MCF 10A (cell line): ENCODE results near the gene PTP4A2. TPM values are rescaled to one million over a fixed set of nuclear protein-coding genes. Genes with fewer than 3 reads are reported as not detected.
A peak's percentile ranks its signal among the peaks of the same experiment; 100 is the strongest.

Experiments
- BruUV-seq: library from RNA; stranded (reverse); fragments of 400-500 nt; replicated peaks from 2 replicates; lab custom pipeline; 2021; lab: Mats Ljungman, UMichigan
- CTCF ChIA-PET: fragments of 300-600 bp; sonication (Branson Sonifier 250); formaldehyde crosslinking; extraction: SDS; loops from one replicate; lab custom pipeline; 2021; ENCODE audit warnings: antibody characterized with exemption, inconsistent platforms; lab: Yijun Ruan, JAX
- POLR2A ChIA-PET: fragments of 300-600, 350-650 bp; sonication (Branson Sonifier 250); formaldehyde crosslinking; extraction: SDS; loops from one replicate; lab custom pipeline; 2020; ENCODE audit warnings: antibody characterized with exemption, inconsistent platforms; lab: Yijun Ruan, JAX
- DNase-seq: peaks from one replicate; pipeline ENCODE4 v3.0.0-alpha.2; 2018; ENCODE audit not compliant: unreplicated experiment
- H3K27ac Mint-ChIP-seq: one replicate; pipeline ENCODE4 v1.8.0; 2022; ENCODE audit warnings: mild to moderate bottlenecking, low read depth, mixed read lengths; ENCODE audit not compliant: unreplicated experiment
- H3K27me3 Mint-ChIP-seq: one replicate; pipeline ENCODE4 v1.8.0; 2022; ENCODE audit warnings: mixed read lengths; ENCODE audit not compliant: insufficient read depth, unreplicated experiment
- H3K36me3 Mint-ChIP-seq: one replicate; pipeline ENCODE4 v1.8.0; 2022; ENCODE audit warnings: mild to moderate bottlenecking, moderate library complexity, mixed read lengths; ENCODE audit not compliant: insufficient read depth, unreplicated experiment
- H3K4me1 Mint-ChIP-seq: one replicate; pipeline ENCODE4 v1.8.0; 2022; ENCODE audit warnings: mixed read lengths; ENCODE audit not compliant: insufficient read depth, unreplicated experiment
- H3K4me3 Mint-ChIP-seq: one replicate; pipeline ENCODE4 v1.8.0; 2022; ENCODE audit warnings: mild to moderate bottlenecking, moderate library complexity, mixed read lengths; ENCODE audit not compliant: unreplicated experiment
- H3K9me3 Mint-ChIP-seq: one replicate; pipeline ENCODE4 v1.8.0; 2022; ENCODE audit warnings: mixed read lengths; ENCODE audit not compliant: unreplicated experiment
- intact Hi-C: fragments of 100-400 bp; cut with micrococcal nuclease; formaldehyde crosslinking; loops from 2 replicates; pipeline ENCODE4 v1.14.1; 2022
- total RNA-seq: library from RNA; stranded (reverse); gene quantifications from 2 replicates; pipeline ENCODE4 v1.2.3, GENCODE V29; 2022
- TF ChIP-seq, protein P1 (sequence below): fragments of 200-600 bp; IDR thresholded peaks from one replicate; pipeline ENCODE4 v1.8.0; 2022; ENCODE audit warnings: antibody characterized with exemption, mild to moderate bottlenecking; ENCODE audit not compliant: unreplicated experiment

PTP4A2 gene
- total RNA-seq, 1 experiment from 2014 or later: 220 TPM

DNA sequence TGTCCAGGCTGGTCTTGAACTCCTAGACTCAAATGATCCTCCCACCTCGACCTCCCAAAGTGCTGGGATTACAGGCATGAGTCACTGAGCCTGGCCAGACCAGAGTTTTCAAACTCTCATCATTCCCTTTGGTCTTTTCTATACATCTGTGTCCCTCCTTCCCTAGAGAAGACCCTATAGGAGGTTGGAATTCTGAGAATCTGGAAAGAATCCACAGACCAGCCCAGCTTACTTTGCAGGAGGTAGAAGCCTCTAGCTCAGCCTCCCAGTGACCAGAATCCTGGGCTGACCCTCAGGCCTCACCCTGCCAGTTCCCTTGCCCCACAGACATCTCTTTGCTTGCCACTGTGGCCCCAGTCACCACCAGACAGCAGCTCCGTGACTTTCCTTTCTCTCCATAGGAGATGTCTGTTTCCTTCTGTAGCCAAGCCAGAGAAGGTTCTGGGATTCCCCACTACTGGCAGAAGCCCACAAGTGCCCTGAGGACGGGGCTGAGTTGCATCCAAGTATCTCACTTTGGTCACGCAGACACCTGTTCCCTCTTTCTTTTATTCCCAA lies 40.8 kb upstream of the PTP4A2 start:
- Mint-ChIP-seq H3K9me3 (no peaks in the 10 kb centered on the region), H3K36me3 (peaks cover 9% of the 10 kb centered on the region), H3K4me3 (no peak overlapping the region), H3K27ac (no peak overlapping the region), H3K4me1 (peaks cover 18% of the 10 kb centered on the region), H3K27me3 (no peaks in the 10 kb centered on the region)
- CTCF ChIA-PET: interaction anchor here (0.7 to 3.2 kb wide), 4 partner anchors 9 to 25 kb away, joined by 3 to 17 read pairs (median 4); no protein-coding TSS in a partner anchor
- BruUV-seq: no TSS peak
- intact Hi-C loops: loop anchor here (5.0 kb wide), 1 partner anchor 83 kb away; no protein-coding TSS in a partner anchor
- DNase-seq: no peak
- TF ChIP-seq, protein P1, sequence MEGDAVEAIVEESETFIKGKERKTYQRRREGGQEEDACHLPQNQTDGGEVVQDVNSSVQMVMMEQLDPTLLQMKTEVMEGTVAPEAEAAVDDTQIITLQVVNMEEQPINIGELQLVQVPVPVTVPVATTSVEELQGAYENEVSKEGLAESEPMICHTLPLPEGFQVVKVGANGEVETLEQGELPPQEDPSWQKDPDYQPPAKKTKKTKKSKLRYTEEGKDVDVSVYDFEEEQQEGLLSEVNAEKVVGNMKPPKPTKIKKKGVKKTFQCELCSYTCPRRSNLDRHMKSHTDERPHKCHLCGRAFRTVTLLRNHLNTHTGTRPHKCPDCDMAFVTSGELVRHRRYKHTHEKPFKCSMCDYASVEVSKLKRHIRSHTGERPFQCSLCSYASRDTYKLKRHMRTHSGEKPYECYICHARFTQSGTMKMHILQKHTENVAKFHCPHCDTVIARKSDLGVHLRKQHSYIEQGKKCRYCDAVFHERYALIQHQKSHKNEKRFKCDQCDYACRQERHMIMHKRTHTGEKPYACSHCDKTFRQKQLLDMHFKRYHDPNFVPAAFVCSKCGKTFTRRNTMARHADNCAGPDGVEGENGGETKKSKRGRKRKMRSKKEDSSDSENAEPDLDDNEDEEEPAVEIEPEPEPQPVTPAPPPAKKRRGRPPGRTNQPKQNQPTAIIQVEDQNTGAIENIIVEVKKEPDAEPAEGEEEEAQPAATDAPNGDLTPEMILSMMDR: no peak
- POLR2A ChIA-PET: interaction anchor here (2.7 kb wide), 1 partner anchor 36 kb away, joined by 22 read pairs; the partner anchor contains the start of gene KHDRBS1

GRCh38 chr1:31977385-31978131 lies 39.4 kb upstream of the PTP4A2 start:
- CTCF ChIA-PET: interaction anchor here (0.6 to 3.2 kb wide), 8 partner anchors 10 to 61 kb away, joined by 3 to 17 read pairs (median 4); partner anchors contain the start of gene KHDRBS1
- Mint-ChIP-seq H3K4me1 (peaks cover 18% of the 10 kb centered on the region), H3K27me3 (no peaks in the 10 kb centered on the region), H3K27ac (peak overlapping the region; percentile 65), H3K36me3 (peaks cover 9% of the 10 kb centered on the region), H3K4me3 (no peak overlapping the region), H3K9me3 (no peaks in the 10 kb centered on the region)
- POLR2A ChIA-PET: interaction anchor here (0.6 to 2.7 kb wide), 12 partner anchors 8 to 403 kb away, joined by 3 to 22 read pairs (median 4); partner anchors contain the start of genes KHDRBS1, PTP4A2 and SPOCD1
- intact Hi-C loops: loop anchor here (5.0 kb wide), 1 partner anchor 85 kb away; no protein-coding TSS in a partner anchor
- BruUV-seq: no TSS peak
- peak; percentile 61 for DNase-seq
- TF ChIP-seq, protein P1: no peak

DNA sequence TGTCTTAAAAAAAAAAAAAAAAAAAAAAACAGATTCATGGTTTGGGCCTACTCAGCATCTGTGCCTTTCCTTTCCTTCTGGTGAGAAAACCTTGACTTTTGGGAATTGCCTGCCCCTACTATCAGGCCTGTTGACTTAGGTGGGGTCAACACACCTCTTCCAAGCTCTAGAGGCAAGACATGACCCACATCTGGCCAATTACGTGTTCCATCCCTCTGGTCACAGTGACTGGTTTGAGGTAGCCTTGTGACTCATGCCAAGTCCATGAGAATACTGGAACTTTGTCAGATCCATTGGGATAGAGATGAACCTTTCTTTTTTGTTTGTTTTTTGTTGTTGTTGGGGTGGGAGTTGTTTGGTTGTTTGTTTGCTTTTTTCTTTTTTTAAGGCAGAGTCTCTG lies 38.2 kb upstream of the PTP4A2 start:
- CTCF ChIA-PET: interaction anchor here (1.4 to 3.2 kb wide), 2 partner anchors 11 to 24 kb away, joined by 3 to 17 read pairs; no protein-coding TSS in a partner anchor

More for the DNA sequence above, 38.2 kb upstream of the PTP4A2 start:
- DNase-seq: peak; percentile 64
- no TSS peak for BruUV-seq
- no peaks in the 10 kb centered on the region for H3K9me3 Mint-ChIP-seq
- H3K36me3 Mint-ChIP-seq: peaks cover 9% of the 10 kb centered on the region
- TF ChIP-seq, protein P1: no peak
- intact Hi-C loops: loop anchor here (5.0 kb wide), 1 partner anchor 86 kb away; no protein-coding TSS in a partner anchor
- POLR2A ChIA-PET: interaction anchor here (0.6 to 2.7 kb wide), 5 partner anchors 9 to 801 kb away, joined by 3 to 22 read pairs (median 4); partner anchors contain the start of gene KHDRBS1
- H3K27me3 Mint-ChIP-seq: no peaks in the 10 kb centered on the region
- peak overlapping the region; percentile 65 for H3K27ac Mint-ChIP-seq
- no peak overlapping the region for H3K4me3 Mint-ChIP-seq
- H3K4me1 Mint-ChIP-seq: peaks cover 18% of the 10 kb centered on the region
